ENCODE data around the gene GDPD5.

Gene GDPD5

DNA sequence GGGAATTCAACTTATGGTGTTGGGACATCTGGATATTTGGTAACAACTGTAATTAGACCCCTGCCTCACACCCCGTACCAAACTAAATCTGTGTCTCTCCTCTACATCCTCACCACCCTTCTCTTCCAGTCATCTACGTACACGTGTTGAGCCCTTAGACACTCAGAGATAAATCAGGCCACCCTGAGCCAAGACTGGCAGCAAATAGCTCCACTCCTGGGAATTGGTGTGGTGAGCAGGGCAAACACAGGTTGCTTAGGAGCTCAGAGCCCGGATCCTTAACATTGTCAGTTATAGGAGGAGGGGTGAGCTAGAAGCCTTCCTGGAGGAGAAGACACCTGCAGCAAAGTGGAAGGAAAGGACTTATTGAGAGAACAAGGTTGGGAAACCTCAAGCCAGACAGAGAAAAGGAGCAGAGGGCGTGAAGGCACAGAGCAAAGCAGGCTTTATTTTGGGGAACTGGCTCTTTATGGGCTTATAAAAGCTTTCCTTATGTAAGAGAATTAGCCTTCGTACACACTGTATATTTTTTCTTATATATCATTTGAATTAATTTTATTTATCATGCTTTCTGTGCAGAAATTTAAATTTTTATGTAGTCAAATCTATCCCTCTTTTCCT lies 55.8 kb downstream of the GDPD5 start:
- DNase-seq = no peak

DNA sequence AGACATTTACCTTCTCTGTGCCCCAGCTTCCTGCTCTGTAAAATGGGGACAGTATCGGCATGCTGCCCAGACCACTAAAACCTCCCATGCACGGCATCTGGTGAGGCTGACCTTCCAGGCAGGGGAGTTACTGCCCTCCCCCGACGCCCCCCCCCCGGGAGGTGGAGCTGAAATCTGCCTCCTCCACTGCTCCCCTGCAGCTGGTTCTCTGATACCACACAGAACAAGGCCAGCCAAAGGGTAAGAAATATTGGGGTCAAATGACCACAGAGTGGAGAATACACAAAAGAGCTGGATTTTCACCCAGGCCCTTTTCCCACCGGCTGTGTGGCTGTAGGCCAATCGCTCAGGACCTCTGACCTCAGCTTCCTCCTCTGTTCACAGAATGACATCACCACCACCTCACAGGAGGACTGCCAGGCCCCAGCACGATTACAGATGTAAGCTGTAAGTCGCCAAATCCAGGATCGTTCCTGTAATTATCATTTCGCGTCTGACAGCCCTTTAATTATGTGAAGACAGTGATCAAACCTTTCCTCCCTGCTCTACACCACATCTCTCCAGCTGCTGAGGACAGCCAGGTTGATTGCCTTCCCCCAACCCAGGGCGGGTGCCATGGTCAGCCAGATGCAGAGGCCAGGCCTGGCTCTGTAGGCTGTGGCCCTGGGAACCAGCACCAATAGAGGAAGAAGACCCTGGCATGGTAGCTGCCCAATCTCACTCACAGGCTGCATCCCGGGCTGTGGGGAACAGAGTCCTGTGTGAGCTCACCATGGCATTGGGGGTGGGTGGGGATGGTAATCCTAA lies 57.0 kb downstream of the GDPD5 start:
- no peak for DNase-seq

DNA sequence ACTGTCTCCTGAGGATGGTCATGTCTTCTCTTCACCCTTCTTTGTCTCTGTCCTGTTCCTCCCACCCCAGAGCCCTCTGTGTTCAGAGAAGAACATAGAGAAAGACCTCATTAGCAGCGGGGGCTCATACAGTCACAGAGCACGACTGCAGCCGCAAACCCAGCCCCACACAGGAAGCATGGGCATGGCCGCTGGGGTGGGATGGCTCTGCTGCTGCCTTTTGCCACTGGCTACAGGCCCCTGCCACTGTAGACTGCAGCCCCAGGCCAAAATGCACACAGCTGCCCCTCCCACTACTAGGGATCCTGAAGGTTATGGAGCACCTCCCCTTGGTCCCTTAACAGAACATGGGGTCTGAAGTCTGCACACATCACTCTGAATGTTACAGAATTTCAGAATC lies 57.9 kb downstream of the GDPD5 start:
- DNase-seq = no peak

DNA sequence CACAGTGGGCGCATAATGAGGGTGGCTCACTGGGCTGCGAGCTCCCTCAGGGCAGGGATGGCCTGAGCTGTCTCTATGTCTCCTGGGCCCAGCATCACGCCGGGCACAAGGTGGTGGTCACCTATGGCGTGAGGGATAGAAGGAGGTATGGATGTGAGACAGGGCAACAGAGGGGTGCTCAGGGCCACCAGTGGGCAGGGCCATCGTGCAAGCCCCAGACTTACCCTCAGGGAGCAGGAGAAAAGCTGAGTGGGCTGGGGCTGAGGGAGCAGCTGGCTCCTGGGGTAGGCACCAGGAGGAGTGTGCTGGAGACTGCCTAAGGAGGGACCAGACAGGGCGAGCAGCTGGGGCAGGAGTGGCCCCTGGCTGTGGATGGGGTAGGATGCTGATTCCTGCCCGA lies 58.4 kb downstream of the GDPD5 start:
- DNase-seq = no peak

DNA sequence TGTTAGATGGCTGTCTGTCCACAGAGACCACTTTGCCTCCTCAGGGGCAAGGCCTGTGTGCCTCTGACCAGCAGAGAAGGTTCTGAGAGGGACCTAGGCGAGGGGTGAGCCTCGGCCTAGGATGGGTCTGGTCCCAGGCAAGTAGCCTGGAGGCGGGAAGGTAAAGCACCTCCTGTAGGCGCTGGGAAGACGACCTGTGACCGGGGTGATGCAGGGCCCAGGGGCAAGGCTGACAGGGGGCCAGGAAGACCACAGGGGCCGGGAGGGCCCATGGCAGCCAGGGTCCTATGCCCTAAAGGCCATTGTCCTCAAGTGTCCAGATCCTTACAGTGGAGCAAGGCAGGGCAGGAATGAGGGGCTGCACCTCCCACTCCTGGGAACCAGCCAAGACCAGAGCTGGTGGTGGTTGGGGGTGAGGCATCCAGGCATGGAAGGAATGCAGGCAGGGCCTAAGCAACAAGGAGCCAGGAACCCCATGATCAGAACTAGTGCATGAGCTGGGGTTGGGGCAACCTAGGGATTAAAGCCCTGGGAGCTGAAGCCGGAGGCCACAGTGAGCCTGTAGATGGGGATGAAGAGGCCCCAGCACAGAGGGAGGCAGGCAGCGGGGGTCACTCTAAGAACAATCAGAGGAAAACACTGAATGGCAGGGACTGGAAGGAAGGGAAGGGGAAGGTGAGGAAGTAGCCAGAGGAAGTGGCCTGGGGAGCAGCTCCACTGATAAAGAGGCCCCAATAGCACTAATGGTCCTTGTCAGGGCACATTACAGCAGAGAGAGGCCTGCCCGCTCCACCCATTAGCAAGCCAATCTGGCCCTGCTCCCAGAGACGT lies 59.8 kb downstream of the GDPD5 start:
- no peak for DNase-seq

DNA sequence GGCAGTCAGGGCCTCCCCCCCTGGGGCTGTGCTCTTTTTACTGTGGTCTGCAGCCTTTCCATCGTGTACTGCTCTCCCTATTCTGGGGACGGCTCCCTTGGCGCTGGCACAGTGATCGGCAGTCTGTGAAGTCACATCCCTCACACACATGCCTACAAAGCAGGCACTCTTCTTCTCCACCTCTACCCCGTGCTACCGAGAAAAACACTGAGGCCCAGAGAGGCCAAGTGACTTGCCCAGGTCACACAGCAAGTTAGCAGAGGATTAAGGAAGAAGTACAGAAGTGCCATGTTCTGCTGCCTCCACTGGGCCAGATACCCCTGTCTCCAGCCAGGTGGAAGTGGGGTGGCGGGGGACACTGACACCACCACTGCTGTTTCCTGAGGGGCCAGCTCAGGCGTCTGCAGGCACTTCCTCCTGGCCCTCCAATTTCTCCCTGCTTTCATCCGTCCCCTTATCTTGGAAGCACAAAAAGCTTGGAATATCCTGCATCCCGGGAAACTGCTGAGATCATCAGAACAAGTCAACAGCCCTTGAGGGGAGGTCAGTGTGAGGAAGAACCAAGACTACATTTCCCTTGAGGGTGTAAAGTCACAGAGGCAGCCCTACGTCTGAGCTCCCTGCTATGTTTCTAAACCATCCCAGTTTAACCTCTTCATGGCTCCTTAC lies 62.5 kb downstream of the GDPD5 start:
- DNase-seq = no peak

DNA sequence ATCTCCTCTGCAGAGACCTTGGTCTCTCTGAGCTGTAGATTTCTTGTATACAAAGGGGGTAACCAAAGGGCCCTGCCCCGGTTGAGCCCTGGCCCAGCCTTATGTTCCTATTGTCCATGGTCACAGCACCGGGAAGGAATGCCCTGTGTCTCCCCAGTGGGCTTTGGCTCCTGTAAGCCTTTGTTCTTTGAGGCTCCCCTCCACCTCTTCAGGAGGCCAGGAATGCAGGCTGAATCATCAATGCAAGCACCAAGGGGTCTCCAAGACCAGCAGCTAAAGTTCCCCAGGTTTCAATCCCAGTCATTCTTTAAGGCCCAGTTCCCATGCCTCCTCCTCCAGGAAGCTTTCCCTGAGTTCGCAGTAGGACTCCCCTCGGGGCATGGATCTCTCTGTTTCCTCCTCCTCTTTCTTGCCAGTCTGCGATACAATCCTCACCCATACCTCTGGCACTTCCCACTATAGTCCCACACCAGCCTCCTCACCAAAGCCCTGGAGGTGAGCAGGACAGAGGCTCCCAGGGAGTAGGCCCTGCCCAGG lies 63.6 kb downstream of the GDPD5 start:
- DNase-seq = no peak

DNA sequence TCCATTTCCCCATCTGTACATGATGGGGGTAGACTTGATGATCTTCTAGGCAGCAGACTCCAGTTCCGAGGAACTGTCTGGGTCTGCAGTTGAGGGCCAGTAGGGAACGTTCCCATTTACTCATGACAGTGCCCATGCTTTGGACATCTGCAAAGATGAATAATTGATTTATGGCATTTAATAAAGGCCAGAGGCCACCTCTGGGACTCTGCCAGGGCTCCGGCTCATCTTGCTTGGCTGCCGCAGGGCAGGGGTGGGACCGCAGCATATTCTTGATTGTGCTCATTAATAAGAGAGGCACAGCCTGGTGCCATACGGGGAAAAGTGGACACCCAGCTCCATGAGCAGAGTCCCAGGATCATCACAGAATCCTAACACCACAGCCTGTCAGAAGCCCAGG lies 64.6 kb downstream of the GDPD5 start:
- DNase-seq = no peak

DNA sequence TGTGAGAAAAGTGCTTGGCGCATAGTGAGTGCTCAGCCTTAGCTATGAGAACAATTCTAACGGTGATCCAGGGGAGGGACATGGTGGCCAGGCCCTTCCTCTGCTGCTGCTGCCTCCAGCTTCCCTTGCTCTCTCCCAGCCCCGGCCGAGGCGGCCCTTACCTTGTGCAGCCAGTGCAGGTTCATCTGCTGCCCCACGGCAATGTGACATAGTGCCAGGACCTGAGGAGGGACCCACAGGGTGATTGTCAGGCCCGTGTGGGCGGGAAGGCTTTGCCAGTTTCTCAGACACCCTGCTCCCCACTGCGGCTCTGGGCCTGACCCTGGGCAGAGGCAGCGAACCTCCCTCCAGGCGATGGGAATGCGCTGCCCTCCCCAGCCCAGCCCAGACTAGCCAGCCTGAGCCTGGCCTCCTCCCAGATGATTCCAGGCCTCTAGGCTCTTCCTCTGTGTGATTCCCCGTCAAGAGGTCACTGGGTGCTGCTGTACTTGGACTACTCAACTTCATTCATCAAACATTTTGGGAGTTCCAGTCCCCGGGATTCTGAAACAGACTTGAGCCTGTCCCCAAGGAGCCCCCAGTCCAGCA lies 69.1 kb downstream of the GDPD5 start:
- DNase-seq = no peak

DNA sequence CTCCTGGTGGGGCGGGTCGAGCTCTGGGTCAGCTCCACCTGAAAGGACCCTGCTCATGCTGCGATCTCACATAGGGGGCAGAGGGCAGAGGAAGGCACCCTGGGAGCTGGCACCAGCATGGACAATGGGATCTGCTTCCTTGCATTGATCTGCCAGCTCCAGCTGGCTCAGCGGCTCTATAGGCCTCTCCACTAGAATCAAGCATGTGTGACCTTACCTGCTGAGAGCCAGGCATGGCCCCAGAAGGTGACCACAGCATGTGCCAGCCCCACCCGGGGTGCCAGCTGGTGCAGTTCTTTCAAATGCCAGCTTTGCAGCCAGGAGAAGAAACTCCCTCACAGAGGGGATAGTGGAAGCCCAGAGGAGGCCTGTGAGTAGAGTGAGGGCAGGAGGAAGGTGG lies 70.8 kb downstream of the GDPD5 start:
- DNase-seq = no peak

DNA sequence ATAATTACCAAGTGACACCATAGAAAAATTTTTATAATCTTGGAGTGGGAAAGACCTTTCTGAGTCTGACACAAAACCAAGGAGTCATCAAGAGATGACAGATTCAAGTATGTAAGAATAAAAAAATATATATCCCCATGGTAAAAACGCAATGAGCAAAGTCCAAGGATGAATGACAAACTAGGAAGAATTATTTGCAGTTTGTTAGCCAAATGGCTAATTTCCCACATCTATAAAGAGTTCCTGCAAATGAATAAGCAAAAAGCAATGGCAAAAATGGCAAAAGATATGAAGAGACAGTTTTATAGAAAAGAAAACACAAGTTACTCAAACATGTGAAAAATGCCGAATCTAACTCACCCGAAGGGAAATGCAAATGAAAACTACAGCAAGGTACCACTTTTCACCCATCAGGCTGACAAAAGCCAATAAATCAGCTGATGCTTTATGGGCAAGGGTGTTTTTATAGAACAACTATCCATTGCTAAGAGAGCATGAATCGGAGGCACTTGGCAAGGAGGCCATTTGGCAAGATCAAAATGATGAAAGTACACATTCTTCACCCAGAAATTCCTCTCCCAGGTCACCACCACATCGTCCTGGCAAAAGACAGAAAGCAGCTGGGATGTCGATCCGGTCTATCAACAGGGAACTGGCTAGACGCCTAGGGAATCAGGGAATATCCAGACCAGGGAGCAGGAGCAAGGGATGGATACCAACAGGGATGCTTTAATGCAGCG lies 71.7 kb downstream of the GDPD5 start:
- DNase-seq = no peak

DNA sequence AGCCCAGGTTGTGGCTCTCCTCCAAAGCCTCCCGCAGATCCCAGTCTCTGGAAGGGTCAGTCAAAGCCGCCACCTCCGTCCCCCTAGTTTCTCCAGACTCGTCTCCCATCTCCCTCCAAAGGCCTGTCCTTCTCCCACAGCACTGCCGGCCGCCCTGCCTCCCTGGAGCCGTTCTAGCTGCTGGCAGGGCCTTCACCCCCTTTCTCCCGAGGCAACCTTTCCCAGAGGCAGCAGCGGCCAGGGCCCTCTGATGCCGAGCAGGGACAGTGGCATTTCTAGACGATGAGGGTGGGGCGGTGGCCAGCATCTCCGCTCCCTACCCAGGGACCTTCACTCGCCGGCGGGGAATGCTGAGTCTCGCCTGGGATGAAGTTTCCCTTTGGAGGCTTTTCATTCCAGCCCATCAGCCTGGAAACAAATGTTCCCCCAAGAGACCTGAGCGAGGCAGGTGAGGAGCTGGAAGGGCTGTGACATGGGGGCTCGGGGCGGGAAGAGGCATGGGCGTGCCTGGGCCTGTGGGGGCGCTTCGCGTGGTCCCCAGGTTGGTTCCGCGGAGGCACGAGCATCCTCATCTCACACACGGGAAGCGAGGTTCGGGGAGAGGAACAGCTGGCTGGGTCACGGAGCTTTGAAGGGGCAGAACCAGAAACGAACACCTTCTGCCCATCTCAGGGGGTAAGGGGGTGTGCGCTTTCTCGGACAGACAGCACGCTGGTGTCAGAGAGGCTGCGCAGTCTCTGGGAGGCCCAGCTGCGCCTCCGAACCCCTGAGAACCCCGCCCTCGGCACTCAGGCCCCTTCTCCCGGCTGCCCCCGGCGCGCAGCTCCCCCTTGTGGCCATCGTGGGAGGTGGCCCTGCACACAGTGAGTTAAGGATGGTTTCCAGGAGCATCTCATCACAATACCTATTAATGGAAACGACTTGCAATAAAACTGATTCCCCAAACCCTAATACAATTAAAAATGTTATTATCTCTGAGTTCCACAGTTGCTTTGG lies 74.6 kb downstream of the GDPD5 start:
- no peak for DNase-seq

DNA sequence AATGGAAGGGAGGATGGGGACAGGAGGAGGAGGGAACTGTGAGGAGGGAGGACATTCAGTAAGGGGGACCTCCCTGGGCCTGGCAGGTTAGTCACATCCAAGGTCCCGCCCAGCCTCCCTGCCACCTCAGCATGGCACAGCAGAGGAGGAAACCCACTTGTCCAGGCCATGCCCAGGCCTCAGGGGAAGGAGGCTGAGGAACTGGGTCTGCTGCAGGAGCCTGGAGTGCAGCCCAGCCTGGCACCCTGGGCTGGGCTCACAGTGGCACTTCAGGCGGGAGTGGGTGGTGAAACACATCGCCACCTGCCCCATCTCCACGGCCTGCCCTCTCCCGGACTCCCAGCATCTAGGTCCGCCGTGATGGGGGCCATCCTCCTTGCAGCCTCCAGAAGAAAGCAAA lies 75.5 kb downstream of the GDPD5 start:
- no peak for DNase-seq

DNA sequence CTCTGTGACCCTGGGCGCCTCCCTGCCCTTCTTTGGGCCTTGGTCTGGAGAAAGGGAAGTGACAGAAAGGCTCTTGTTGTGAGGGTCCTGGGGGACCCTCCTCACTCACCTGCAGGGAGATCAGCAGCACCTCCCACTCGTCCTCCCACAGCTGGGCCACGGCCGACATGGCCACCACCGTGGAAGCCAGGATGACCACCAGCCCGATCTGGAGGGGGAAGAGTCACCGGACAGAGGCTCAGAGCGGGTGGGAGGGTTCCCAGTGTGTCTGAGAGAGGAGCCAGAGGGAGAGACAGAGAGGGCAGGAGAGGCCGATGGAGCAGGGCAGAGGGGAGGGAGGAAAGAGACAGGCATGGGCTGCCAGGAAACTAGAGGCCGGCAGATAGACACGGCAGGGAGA lies 76.0 kb downstream of the GDPD5 start:
- DNase-seq = no peak

DNA sequence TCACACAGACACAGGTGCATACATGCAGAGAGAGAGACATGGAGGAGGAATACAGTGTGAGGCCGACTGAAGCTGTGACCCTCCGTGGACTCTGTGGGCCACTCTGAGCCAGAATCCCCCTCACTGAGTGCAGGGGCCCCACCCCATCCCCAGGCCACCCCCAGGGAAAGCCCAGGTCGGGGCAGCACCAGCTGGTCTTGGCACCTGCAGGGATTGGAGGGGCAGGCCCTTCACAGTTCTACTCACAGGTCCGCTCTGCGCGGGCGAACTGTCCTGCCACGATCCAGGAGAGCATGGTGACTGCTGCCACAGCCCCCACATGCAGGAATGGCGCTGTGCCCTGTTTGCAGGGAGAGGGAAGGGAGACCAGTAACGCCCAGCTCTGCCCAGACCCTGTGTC lies 76.5 kb downstream of the GDPD5 start:
- no peak for DNase-seq

DNA sequence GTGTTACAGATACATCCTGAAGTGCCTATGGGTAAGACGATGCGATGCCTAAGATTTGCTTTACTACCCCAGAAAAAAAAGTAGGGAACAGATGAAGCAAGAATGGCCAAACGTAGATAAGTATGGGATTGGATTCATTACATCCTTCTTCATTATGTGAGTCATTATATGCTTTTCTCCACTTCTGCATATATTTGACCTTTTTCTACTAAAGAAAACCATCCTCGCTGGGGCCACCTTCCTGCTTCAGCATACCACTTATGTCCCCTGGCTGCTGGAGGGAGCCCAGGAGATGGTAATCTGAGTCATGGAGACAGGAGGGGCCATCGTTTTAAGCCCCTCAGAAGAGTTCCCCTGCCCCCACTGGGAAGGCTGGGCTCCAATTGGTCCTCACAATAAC lies 78.3 kb downstream of the GDPD5 start:
- no peak for DNase-seq

DNA sequence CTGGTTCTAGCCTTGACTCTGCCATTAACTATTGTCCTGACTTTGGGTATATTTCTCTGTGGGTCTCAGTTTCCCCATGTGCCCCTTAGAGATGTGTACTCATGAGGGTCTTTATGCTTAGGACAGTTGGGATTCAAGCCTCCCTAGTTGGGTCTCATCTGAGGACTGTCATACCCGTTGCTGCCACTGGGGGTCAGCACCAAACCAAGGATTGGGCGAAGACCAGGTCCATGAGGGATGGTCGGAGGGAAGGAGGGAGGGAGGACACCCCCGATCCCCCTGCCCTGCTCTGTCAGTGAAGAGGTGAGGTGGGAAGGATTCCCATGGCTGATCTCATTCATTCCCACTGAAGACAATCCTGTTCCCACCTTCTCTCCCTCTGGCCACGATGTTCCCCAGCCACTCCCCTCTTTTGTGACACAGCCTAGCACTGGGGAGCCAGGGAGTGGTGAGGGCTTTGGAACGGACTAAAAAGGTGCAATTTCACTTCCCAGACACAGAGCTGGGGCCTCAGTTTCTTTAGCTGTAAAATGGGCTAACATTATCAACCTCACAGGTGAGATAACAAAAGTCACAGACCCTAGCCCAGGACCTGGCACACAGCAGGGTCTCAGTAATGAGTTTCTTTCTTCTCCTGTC lies 80.3 kb downstream of the GDPD5 start:
- DNase-seq = no peak

DNA sequence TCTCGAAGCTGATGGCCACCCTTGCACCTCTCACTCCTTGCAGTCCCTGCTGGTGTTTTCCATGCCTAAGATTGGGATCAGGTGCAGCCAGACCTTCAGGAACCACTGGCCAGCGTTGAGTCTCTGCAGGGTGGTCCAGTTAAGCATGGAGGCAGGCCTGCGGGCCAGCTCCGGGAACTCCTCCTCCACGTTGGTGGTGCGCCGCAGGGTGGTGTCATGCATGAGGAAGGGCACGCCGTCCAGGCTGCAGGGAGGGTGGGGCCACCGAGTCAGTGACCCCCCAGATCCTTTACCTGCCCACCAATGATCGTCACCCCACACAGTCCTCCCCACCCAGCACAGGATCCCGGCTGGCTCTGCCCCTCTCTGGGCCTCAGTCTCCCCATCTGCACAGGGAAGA lies 82.7 kb downstream of the GDPD5 start:
- DNase-seq = no peak

DNA sequence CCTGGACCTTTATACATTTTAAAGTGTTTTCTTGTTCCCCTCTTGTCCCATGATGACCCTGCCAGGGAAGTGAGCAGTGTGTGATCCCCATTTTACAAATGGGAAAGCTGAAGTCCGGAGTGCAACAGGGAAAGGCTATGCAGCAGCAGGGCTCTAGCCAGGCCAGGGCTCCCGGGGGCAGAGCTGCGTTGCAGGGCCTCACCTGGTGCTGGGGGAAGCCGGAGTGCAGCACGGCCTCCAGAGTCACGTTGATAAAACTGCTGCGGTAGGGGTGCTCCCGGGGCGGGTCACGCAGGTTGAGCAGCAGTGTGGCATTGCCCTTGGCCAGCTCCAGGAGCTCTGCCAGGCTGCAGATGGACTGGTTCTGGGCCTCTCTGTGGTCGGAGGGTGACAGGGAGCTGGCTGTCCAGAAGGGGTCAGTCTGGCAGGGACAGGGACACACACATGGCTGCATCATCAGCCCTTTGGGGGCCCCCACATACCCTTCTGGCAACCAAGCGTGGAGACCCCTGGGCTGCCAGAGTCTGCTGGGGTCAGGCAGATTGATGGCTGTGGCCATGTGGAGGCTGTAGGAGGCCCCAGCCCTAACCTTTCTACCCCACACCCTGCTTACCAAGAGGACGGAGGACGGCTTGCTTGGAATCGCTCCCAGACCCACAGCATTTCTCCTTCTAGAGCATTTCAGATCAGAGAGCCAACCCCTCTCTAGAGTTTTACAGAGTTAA lies 83.4 kb downstream of the GDPD5 start:
- no peak for DNase-seq

DNA sequence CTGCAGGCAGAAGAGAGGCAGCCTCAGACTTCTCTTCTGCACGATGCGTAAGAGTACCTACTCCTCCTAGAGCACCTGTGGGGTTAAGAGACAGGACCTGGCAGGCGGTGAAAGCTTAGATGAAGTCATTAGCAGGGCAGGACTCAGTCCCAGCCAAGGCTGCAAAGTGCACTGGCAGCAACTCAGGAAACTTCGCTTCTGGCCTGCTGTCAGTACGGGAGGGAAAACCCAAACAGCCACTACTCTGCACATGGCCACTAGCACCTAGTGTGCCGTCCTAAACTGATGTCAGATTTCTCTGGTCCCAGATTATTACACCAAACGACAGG lies 84.0 kb downstream of the GDPD5 start:
- no peak for DNase-seq

Measured in NCI-H1048 (cell line).